Measurements from ENCODE around the gene ACOT6.
"Not testable (repeated sequence)": the region's sequence is repeated elsewhere in the genome, so short reads cannot be mapped to it uniquely, and the experiment has no call there.

Gene ACOT6

GRCh38 chr14:73599499-73599898 lies 12.8 kb upstream of the ACOT6 start:
- DNase-seq (ENCODE audit: low read depth): no peak

GRCh38 chr14:73602994-73603393 lies 9.3 kb upstream of the ACOT6 start:
- DNase-seq (ENCODE audit: low read depth): no peak

DNA sequence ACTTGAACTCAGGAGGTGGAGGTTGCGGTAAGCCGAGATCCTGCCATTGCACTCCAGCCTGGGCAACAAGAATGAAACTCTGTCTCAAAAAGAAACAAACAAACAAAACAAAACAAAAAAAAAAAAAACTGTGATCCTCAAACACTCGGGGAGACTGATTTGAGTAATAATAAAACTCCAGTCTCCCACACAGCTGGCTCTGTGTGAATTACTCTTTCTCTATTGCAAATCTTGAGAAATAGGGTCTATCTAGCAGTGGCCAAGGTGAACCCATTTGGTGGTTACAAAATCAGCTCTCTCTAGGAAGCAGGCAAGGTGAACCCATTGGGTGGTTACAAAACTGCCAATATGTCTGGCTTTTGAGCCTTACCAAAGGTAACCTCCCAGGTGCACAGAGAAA lies 6.0 kb upstream of the ACOT6 start:
- DNase-seq (ENCODE audit: low read depth): no peak

GRCh38 chr14:73607241-73607640 lies 5.1 kb upstream of the ACOT6 start:
- DNase-seq (ENCODE audit: low read depth): no peak

DNA sequence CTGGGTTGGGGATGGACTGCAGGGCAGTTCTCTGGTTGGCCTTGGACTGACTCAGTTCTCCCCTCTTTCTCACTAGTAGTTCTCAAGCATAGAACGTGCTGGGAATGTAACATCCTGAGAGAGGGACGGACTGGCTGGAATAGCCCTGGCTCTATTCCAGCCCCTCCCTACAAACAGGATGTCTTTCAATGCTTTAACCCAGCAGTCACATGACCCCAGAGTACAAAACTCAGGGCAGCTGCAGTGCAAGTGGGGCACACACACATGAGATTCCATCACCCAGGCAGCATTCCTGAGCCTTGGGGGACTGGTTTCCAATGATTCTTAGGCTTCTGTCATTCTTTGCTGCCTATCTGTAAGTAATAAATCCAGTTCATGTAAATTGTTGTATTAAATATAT lies 1.6 kb upstream of the ACOT6 start:
- DNase-seq (ENCODE audit: low read depth): peak; percentile 64

- no peak for DNase-seq (ENCODE audit: low read depth)
These were observed 698 bp downstream of the ACOT6 start for GRCh38 chr14:73613046-73613383.

DNA sequence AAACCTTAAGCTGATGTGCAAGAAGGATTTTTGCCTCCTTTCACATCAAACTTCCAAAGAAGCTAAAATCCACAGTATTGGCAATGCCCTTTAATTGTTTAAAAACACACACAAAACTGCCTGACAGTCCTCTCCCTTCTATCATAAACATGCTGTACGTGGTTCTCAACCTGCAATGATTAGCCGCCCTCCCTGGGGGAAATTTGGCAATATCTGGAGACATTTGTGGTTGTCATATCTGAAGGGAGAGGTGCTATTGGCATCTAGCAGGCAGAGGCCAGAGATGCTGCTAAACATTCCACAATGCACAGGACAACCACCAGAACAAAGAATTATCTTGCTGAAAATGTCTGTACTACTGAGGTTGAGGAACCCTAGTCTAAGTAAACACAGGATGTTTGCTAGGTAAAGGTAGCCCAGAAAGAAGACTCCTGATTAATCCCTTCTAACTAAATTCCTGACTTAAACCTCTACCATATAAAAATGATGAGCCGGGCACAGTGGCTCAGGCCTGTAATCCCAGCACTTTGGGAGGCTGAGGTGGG lies 1.2 kb downstream of the ACOT6 start:
- DNase-seq (ENCODE audit: low read depth): no peak

GRCh38 chr14:73616831-73617230 lies 4.5 kb downstream of the ACOT6 start:
- no peak for DNase-seq (ENCODE audit: low read depth)

GRCh38 chr14:73619524-73619923 lies 7.2 kb downstream of the ACOT6 start:
- no peak for DNase-seq (ENCODE audit: low read depth)

- no peak for DNase-seq (ENCODE audit: low read depth)
These were observed 8.0 kb downstream of the ACOT6 start for GRCh38 chr14:73620268-73620667.

GRCh38 chr14:73623504-73624054 lies 11.3 kb downstream of the ACOT6 start:
- no peak for DNase-seq (ENCODE audit: low read depth)

DNA sequence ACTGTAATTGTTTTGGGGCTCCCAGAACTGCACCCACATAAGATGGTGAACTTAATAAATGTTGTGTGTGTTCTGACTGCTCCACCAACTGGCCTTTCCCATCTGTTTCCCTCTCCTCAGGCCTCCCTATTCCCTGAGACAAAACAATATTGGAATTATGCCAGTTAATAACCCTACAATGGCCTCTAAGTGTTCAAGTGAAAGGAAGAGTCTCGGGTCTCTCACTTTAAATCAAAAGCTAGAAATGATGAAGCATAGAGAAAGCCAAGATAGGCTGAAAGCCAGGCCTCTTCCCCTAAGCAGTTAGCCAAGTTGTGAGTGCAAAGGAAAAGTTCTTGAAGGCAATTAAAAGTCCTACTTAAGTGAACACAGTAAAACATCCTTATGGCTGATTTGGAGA lies 13.4 kb downstream of the ACOT6 start:
- DNase-seq (ENCODE audit: low read depth): no peak

DNA sequence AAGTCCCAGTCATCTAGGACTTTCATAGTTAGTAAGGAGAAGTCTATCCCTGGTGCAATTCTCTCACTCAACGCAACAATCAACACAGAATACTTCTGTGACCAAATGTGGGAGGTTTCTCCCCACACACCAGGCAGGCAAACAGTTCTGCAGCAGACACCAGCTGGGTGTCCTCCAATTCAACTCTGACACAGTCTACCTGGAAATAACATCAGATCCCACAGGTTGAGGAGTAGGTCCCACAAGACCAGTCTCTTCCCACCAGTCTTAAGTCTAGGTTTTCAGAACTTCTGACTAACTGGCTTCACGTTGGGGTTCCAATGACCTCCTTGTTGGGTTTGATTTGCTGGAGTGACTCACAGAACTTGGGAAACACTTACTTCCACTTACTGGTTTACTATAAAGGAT lies 14.8 kb downstream of the ACOT6 start:
- no peak for DNase-seq (ENCODE audit: low read depth)

DNA sequence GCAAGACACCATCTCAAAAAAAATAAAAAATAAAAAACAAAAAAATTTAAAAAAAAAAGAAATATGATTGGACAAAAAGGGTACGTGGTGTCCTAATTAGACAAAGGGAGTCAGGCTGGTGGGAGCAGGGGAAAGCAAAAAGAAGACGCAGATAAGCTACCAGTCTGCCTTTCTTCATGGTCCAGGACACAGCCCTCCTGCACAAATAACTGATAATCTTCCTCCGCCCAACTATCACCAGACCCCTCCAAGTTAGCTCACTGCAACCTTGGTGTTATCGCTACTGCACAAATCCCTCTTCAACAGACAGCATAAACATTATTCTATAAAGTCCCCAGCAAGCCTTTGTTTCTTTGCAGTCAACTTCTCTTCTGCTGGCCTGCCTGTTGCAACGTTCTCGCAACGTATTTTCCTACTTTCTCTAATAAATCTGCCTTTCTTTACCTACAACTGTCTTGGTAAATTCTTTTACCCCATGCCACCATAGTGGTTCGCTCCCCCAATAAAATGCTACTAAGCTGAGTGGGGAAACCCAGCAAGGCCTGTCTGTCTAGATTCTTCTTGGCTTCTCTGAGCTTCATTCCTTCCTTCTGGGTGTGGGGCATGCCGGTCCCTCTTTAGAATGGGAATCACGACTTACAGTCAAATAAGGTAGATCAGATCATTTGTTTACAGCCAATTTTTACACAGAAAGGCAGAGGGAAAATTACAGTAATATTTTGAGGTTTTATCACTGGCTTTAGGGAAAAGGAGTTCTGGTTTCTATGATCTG lies 17.9 kb downstream of the ACOT6 start:
- no peak for DNase-seq (ENCODE audit: low read depth)

DNA sequence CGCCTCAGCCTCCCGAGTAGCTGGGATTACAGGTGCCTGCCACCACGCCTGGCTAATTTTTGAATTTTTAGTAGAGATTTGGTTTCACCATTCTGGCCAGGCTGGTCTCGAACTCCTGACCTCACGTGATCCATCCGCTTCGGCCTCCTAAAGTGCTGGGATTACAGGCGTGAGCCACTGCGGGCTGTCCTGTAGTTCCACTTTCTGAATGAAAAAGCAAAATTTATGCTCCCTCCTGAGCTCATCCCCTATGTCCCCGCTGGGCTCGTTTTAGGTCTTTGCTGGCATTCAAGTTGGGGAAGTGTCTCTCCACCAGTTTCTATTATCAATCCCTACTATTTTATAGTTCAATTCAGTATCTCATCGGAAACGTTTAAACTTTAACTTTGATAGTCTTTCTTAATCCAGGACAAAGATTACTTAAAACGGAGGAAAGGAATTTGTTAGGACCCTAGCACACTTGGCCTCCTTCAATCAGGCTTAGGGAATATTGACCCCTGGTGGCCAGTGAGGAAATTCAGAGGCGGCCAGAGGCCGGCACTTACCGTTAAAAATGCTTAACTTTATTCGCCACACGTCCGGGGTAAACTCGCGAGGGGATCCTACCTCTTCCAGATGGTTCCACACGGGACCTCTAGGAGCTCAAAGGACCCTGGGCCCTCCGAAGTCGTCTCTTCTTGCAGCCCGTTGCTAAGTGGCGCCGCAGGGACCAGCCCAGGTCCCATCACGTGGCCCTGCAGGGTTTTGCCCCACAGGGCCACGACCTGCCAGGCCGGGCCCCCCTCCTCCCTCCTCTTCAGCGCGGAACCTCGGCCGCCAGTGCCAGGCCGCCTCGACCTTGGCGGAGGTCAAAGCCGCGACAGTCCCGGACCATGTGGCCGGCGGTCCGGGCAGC lies 21.0 kb downstream of the ACOT6 start:
- DNase-seq (ENCODE audit: low read depth): peak; percentile 72

DNA sequence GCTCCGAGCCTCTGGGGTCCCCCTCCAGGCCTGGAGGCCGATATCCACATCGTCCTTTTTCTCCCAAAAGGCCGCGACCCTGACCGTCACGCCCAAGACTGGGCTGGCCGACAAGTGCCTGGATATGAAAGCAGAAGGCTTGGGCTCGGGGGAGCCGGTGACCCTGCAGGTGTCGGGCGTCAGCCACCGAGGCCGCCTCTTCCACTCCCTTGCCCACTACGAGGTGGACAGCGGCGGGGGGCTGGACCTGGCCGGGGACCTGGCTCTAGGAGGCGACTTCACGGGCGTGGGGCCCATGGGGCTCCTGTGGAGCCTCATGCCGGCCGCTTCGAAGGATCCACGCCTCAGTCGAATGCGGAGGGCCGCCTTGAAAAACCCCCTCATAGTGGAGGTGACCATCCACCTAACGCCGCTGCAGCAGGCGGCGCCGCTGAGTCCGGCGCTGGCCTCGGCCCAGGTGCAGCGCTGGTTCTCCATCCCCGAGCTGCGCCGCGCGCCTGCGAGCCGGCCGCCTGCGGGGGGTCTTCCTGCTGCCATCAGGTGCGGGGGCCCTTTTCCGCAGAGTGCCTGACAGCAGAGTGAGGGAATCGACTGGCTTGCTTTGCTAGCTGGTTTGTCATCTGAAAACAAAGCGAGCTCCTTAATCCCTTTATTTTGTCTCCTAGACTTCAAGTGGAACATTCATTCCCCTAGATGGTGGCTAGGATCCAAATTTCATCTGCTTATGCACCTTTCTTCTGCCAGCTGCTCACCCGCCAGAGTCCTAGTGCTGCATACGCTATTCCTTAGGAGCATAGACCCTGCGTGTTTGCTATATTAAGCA lies 21.9 kb downstream of the ACOT6 start:
- DNase-seq (ENCODE audit: low read depth): no peak

DNA sequence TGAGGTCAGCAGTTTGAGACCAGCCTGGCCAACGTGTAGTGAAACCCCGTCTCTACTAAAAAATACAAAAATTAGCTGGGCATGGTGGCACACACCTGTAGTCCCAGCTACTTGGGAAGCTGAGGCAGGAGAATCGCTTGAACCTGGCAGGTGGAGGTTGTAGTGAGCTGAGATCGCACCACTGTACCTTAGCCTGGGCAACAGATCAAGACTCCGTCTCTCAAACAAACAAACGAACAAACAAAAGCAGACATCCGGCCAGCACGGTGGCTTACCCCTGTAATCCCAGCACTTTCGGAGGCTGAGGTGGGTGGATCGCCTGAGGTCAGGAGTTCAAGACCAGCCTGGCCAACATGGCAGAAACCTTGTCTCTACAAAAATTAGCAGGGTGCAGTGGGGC lies 24.0 kb downstream of the ACOT6 start:
- not testable (repeated sequence) for DNase-seq (ENCODE audit: low read depth)

- no peak for DNase-seq (ENCODE audit: low read depth)
These were observed 25.5 kb downstream of the ACOT6 start for GRCh38 chr14:73637830-73638229.

- no peak for DNase-seq (ENCODE audit: low read depth)
These were observed 28.6 kb downstream of the ACOT6 start for GRCh38 chr14:73640796-73641365.

DNA sequence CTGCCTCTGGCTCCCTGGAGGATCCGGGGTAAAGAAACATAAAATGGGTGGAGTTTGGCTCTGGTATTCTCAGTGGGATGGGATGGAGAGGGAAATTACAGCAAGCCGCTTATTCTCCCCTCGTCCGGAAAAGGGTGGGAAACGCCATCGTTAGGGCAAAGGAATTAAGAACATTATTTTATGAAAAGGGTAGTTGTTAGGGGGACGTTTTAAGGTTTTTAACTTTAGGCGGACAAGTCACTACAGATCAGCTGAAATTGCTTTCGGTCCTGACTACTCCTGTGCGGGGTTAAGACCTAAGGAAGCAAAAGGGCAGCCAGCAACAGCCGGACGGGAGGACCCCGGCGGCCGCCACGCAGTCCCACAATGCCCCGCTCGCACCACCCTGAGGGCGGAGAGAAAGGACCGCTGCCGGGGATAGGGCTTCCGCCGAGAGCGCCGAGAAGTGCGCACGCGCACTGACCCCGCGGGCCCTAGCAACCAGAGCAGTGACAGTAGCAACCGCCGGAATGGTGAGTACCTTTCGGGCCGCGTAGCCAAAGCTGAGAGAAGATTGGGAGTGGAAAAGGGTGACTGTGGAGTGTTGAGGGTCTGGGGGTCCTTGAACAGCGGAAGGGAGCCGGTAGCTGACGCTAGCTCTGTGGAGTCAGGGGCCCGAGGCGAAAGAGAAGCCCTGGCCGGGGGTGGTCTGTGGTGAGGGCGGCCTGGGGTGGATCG lies 32.4 kb downstream of the ACOT6 start, which contains the start of gene DNAL1:
Gene DNAL1, plus strand, starts transcription at position 456 of the 717 bp plus-strand sequence. Its CDS starts 54 bp downstream, at position 510.
- DNase-seq (ENCODE audit: low read depth): peak; percentile 93

DNA sequence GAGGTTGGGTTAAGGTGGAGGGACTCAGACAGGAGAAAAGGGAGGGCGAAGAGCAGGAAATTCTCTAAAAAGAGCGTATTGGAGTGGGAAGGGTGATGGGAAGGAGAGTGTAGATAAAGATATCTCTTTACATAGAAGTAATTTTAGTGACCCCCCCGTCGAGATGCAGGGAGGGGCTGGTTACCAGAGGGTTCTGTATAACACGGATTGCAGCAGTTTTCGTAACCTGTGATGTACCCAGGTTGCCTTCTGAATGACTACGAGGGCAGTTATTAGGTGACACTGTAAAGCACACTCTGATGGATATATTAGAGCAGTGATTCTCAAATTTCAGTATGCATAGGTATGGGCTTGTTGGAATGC lies 32.9 kb downstream of the ACOT6 start:
- DNase-seq (ENCODE audit: low read depth): no peak
